ENCODE results near the gene HDAC4. TPM values are rescaled to one million over a fixed set of nuclear protein-coding genes. Genes with fewer than 3 reads are reported as not detected.

The HDAC4 gene
- total RNA-seq, 1 experiment from 2014 or later = 40.1 TPM

GRCh38 chr2:239215136-239215925, 185.5 kb downstream of the HDAC4 start:
- Histone ChIP-seq H3K4me1 (ENCODE audit: control insufficient read depth, insufficient read depth, low read length) (no peaks in the 10 kb centered on the region; the same call in 1 of the 2 replicates), H3K4me3 (ENCODE audit: low read depth in 2 of 2, low read length in 2 of 2) (no peak overlapping the region), H3K9me3 (ENCODE audit: control insufficient read depth, insufficient read depth, low read depth, low read length) (no peaks in the 10 kb centered on the region), H3K27me3 (ENCODE audit: control insufficient read depth, insufficient read depth, low read length) (no peaks in the 10 kb centered on the region), H3K36me3 (ENCODE audit: control insufficient read depth, insufficient read depth, low read length) (no peaks in the 10 kb centered on the region), H3K27ac (ENCODE audit: low read length) (no peak overlapping the region)
- DNase-seq (ENCODE audit: low read depth, low spot score) = no peak
- intact Hi-C loops (cut with micrococcal nuclease; ENCODE audit: unreplicated experiment) = no loop called here
- no peak for ATAC-seq
- TF ChIP-seq POLR2AphosphoS5 (IDR thresholded peaks at IDR 0.05; ENCODE audit: low read depth, low read length) = no peak
- TF ChIP-seq TCF7L2 (IDR thresholded peaks at IDR 0.05; ENCODE audit: low read depth, low read length) = no peak
- no peak for TF ChIP-seq SIN3A (IDR thresholded peaks at IDR 0.05; ENCODE audit: borderline replicate concordance, insufficient read depth, low read depth, low read length)
- TF ChIP-seq, protein P1, sequence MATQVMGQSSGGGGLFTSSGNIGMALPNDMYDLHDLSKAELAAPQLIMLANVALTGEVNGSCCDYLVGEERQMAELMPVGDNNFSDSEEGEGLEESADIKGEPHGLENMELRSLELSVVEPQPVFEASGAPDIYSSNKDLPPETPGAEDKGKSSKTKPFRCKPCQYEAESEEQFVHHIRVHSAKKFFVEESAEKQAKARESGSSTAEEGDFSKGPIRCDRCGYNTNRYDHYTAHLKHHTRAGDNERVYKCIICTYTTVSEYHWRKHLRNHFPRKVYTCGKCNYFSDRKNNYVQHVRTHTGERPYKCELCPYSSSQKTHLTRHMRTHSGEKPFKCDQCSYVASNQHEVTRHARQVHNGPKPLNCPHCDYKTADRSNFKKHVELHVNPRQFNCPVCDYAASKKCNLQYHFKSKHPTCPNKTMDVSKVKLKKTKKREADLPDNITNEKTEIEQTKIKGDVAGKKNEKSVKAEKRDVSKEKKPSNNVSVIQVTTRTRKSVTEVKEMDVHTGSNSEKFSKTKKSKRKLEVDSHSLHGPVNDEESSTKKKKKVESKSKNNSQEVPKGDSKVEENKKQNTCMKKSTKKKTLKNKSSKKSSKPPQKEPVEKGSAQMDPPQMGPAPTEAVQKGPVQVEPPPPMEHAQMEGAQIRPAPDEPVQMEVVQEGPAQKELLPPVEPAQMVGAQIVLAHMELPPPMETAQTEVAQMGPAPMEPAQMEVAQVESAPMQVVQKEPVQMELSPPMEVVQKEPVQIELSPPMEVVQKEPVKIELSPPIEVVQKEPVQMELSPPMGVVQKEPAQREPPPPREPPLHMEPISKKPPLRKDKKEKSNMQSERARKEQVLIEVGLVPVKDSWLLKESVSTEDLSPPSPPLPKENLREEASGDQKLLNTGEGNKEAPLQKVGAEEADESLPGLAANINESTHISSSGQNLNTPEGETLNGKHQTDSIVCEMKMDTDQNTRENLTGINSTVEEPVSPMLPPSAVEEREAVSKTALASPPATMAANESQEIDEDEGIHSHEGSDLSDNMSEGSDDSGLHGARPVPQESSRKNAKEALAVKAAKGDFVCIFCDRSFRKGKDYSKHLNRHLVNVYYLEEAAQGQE (IDR thresholded peaks at IDR 0.05; ENCODE audit: insufficient read depth in 1 of 2, low read depth in 2 of 2, low read length in 1 of 2) = no peak
- TF ChIP-seq, protein P2, sequence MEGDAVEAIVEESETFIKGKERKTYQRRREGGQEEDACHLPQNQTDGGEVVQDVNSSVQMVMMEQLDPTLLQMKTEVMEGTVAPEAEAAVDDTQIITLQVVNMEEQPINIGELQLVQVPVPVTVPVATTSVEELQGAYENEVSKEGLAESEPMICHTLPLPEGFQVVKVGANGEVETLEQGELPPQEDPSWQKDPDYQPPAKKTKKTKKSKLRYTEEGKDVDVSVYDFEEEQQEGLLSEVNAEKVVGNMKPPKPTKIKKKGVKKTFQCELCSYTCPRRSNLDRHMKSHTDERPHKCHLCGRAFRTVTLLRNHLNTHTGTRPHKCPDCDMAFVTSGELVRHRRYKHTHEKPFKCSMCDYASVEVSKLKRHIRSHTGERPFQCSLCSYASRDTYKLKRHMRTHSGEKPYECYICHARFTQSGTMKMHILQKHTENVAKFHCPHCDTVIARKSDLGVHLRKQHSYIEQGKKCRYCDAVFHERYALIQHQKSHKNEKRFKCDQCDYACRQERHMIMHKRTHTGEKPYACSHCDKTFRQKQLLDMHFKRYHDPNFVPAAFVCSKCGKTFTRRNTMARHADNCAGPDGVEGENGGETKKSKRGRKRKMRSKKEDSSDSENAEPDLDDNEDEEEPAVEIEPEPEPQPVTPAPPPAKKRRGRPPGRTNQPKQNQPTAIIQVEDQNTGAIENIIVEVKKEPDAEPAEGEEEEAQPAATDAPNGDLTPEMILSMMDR (IDR thresholded peaks at IDR 0.05) = no peak
- in situ Hi-C loops (cut with HindIII; ENCODE audit: low pct_unique_long_range_greater_than_20kb, low sequenced_read_pairs) = no loop called here
- no TSS peak for BruUV-seq (replicated peaks)
- POLR2A ChIA-PET = no interaction called here
- CTCF ChIA-PET = interaction anchor here (0.5 kb wide), 1 partner anchor 773 kb away, joined by 10 read pairs; no protein-coding TSS in a partner anchor

DNA sequence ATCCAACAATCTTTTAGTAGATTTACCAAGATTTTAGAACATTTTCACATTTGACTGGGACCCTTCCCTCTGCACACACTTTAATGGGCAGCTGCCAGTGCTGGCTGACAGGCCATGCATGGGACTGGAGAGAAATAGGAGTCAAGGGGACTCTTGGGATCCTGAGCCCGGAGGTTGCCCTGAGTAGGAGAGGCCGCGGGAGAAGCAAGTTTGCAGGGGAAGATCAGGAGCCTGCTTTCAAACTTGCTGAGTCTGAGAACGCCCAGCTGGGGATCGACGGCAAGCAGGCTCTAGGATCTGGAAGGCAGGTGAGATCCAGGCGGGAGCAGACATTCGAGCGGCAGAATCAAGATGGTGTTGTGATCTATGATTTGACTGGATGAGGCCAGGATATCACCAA, 186.1 kb downstream of the HDAC4 start:
- DNase-seq (ENCODE audit: low read depth, low spot score) (no peak), ATAC-seq (no peak)
- BruUV-seq (replicated peaks) = no TSS peak
- H3K4me3 ChIP-seq (ENCODE audit: low read depth in 2 of 2, low read length in 2 of 2) = no peak overlapping the region
- intact Hi-C loops (cut with micrococcal nuclease; ENCODE audit: unreplicated experiment) = no loop called here
- H3K9me3 ChIP-seq (ENCODE audit: control insufficient read depth, insufficient read depth, low read depth, low read length) = no peaks in the 10 kb centered on the region
- H3K27ac ChIP-seq (ENCODE audit: low read length) = no peak overlapping the region
- TF ChIP-seq, protein P1 (IDR thresholded peaks at IDR 0.05; ENCODE audit: insufficient read depth in 1 of 2, low read depth in 2 of 2, low read length in 1 of 2) = no peak
- TF ChIP-seq TCF7L2 (IDR thresholded peaks at IDR 0.05; ENCODE audit: low read depth, low read length) (no peak), POLR2AphosphoS5 (IDR thresholded peaks at IDR 0.05; ENCODE audit: low read depth, low read length) (no peak), SIN3A (IDR thresholded peaks at IDR 0.05; ENCODE audit: borderline replicate concordance, insufficient read depth, low read depth, low read length) (no peak)
- TF ChIP-seq, protein P2 (IDR thresholded peaks at IDR 0.05) = no peak
- CTCF ChIA-PET = no interaction called here
- in situ Hi-C loops (cut with HindIII; ENCODE audit: low pct_unique_long_range_greater_than_20kb, low sequenced_read_pairs) = no loop called here
- POLR2A ChIA-PET = no interaction called here
- H3K4me1 ChIP-seq (ENCODE audit: control insufficient read depth, insufficient read depth, low read length) = no peaks in the 10 kb centered on the region
- H3K36me3 ChIP-seq (ENCODE audit: control insufficient read depth, insufficient read depth, low read length) = no peaks in the 10 kb centered on the region
- H3K27me3 ChIP-seq (ENCODE audit: control insufficient read depth, insufficient read depth, low read length) = no peaks in the 10 kb centered on the region
